Loucy (cell line): Measurements from ENCODE around the gene SVOPL.

Experiments used
- CTCF ChIP-seq: fragments of 200-600 bp; sonication (generic); conservative IDR thresholded peaks from 2 replicates; pipeline ENCODE4 v1.5.1; 2014; ENCODE audit warnings: mild to moderate bottlenecking, antibody characterized with exemption, low read length
- EZH2phosphoT487 ChIP-seq: fragments of 200-600 bp; IDR thresholded peaks from 2 replicates; pipeline ENCODE4 v1.6.1; 2018; ENCODE audit warnings: antibody characterized with exemption, mild to moderate bottlenecking, moderate library complexity, borderline replicate concordance

- no peak for TF ChIP-seq CTCF
- no peak for TF ChIP-seq EZH2phosphoT487
Observed at GRCh38 chr7:138553805-138554204, 147.4 kb downstream of the SVOPL start.
